GM23248 (cell line): ENCODE measurements around the gene SERPINA5. TPM values are rescaled to one million over a fixed set of nuclear protein-coding genes. Genes with fewer than 3 reads are reported as not detected.
A peak's percentile ranks its signal among the peaks of the same experiment; 100 is the strongest.

Experiments
- DNase-seq: peaks from one replicate; pipeline ENCODE4 v3.0.0-alpha.2; 2015
- H2AFZ ChIP-seq: fragments of 200-600 bp; sonication (generic); 2 replicates; pipeline ENCODE4 v1.6.1; 2016; ENCODE audit warnings: antibody characterized with exemption
- H3F3A ChIP-seq: fragments of 200-600 bp; sonication (generic); 2 replicates; pipeline ENCODE4 v1.6.1; 2016; ENCODE audit warnings: mild to moderate bottlenecking, antibody characterized with exemption, mixed run types; ENCODE audit not compliant: insufficient read depth
- H3K27ac ChIP-seq: fragments of 200-600 bp; sonication (generic); 2 replicates; pipeline ENCODE4 v1.5.1; 2016; ENCODE audit warnings: mild to moderate bottlenecking
- H3K27me3 ChIP-seq: fragments of 200-600 bp; sonication (generic); replicated peaks from 2 replicates; pipeline ENCODE4 v1.6.1; 2016; ENCODE audit warnings: mild to moderate bottlenecking; ENCODE audit not compliant: insufficient read depth
- H3K36me3 ChIP-seq: fragments of 200-600 bp; sonication (generic); 2 replicates; pipeline ENCODE4 v1.6.1; 2016; ENCODE audit warnings: low read depth, mild to moderate bottlenecking
- H3K4me1 ChIP-seq: fragments of 200-600 bp; sonication (generic); 2 replicates; pipeline ENCODE4 v1.6.1; 2016; ENCODE audit warnings: mild to moderate bottlenecking; ENCODE audit not compliant: insufficient read depth
- H3K4me2 ChIP-seq: fragments of 200-600 bp; sonication (generic); one replicate; pipeline ENCODE4 v1.6.1; 2016; ENCODE audit warnings: mild to moderate bottlenecking; ENCODE audit not compliant: unreplicated experiment
- H3K4me3 ChIP-seq: fragments of 200-600 bp; sonication (generic); 2 replicates; pipeline ENCODE4 v1.5.1; 2016; ENCODE audit warnings: mild to moderate bottlenecking
- H3K79me2 ChIP-seq: fragments of 200-600 bp; sonication (generic); 2 replicates; pipeline ENCODE4 v1.6.1; 2016; ENCODE audit warnings: mild to moderate bottlenecking; ENCODE audit not compliant: insufficient read depth
- H3K9ac ChIP-seq: fragments of 200-600 bp; sonication (generic); 2 replicates; pipeline ENCODE4 v1.6.1; 2016; ENCODE audit warnings: mild to moderate bottlenecking
- H3K9me2 ChIP-seq: fragments of 200-600 bp; sonication (generic); 2 replicates; pipeline ENCODE4 v1.6.1; 2016; ENCODE audit warnings: mixed run types, mild to moderate bottlenecking, moderate library complexity; ENCODE audit not compliant: insufficient read depth
- H3K9me3 ChIP-seq: fragments of 200-600 bp; sonication (generic); one replicate; pipeline ENCODE4 v1.6.1; 2017; ENCODE audit warnings: low read depth
- H4K20me1 ChIP-seq: fragments of 200-600 bp; sonication (generic); 2 replicates; pipeline ENCODE4 v1.6.0; 2016; ENCODE audit not compliant: insufficient read depth
- EZH2 ChIP-seq: fragments of 200-600 bp; sonication (generic); IDR thresholded peaks from 2 replicates; pipeline ENCODE4 v1.6.1; 2018; ENCODE audit warnings: antibody characterized with exemption, mild to moderate bottlenecking; ENCODE audit not compliant: insufficient read depth, poor library complexity, severe bottlenecking
- EZH2phosphoT487 ChIP-seq: fragments of 200-600 bp; sonication (generic); IDR thresholded peaks from 2 replicates; pipeline ENCODE4 v1.6.1; 2018; ENCODE audit warnings: antibody characterized with exemption, moderate library complexity, mild to moderate bottlenecking, low read depth; ENCODE audit not compliant: insufficient read depth
- WGBS, 2 experiments: methylation state at CpG; one replicate each; pipeline ENCODE4 v1.1.6; 2015 to 2017; ENCODE audit warnings: low lambda C conversion rate in 2 of 2, low coverage in 1 of 2; ENCODE audit errors: missing lambda C conversion rate in 2 of 2; 5-methylcytosine and 5-hydroxymethylcytosine counted together
- in situ Hi-C: fragments of 300-500 bp; cut with MboI; formaldehyde crosslinking; loops from 2 replicates; pipeline ENCODE4 v1.15.0; 2020
- polyA plus RNA-seq: library from polyadenylated mRNA; unstranded; fragments of >200 nt; fragmentation: Nextera tagmentation; extraction: Ambion mirVana; gene quantifications from 2 replicates; pipeline ENCODE4 v1.2.1, GENCODE V29; 2016
- total RNA-seq: library from RNA; depleted of rRNA; stranded (reverse); fragments of >200 nt; shearing (Covaris generic); gene quantifications from 2 replicates; pipeline ENCODE4 v1.2.3, GENCODE V29; 2014

Gene SERPINA5
- total and polyA plus RNA-seq, 2 experiments from 2014 or later: not detected

- no peak overlapping the region for H3K27ac ChIP-seq
- no peaks in the 10 kb centered on the region for H3K9me2 ChIP-seq
- H3K36me3 ChIP-seq: no peaks in the 10 kb centered on the region
- no peaks in the 10 kb centered on the region for H4K20me1 ChIP-seq
- H2AFZ ChIP-seq: no peak overlapping the region
- H3F3A ChIP-seq: no peaks in the 10 kb centered on the region
- TF ChIP-seq EZH2 (no peak), EZH2phosphoT487 (no peak)
- no peaks in the 10 kb centered on the region; the same call in 1 of the 2 replicates for H3K27me3 ChIP-seq
- H3K9ac ChIP-seq: no peak overlapping the region
- 86 to 88% methylated on average over 6 of the region's 6 CpGs for WGBS, 2 experiments
- H3K4me2 ChIP-seq: no peak overlapping the region
- no peak overlapping the region for H3K4me3 ChIP-seq
- H3K9me3 ChIP-seq: no peaks in the 10 kb centered on the region
- in situ Hi-C loops: no loop called here
- H3K4me1 ChIP-seq: peaks cover 7% of the 10 kb centered on the region
- no peak for DNase-seq
- no peaks in the 10 kb centered on the region for H3K79me2 ChIP-seq
Measured at GRCh38 chr14:94538070-94538740, 43.0 kb upstream of the SERPINA5 start.

- WGBS, 2 experiments: 79 to 80% methylated on average over 7 of the region's 7 CpGs
- no peak overlapping the region for H2AFZ ChIP-seq
- TF ChIP-seq EZH2phosphoT487 (no peak), EZH2 (no peak)
- no peaks in the 10 kb centered on the region; the same call in 1 of the 2 replicates for H3K27me3 ChIP-seq
- no peak overlapping the region for H3K4me2 ChIP-seq
- H4K20me1 ChIP-seq: no peaks in the 10 kb centered on the region
- H3K9ac ChIP-seq: no peak overlapping the region
- no peaks in the 10 kb centered on the region for H3F3A ChIP-seq
- H3K4me1 ChIP-seq: peaks cover 7% of the 10 kb centered on the region
- H3K27ac ChIP-seq: no peak overlapping the region
- no peak for DNase-seq
- no peaks in the 10 kb centered on the region for H3K79me2 ChIP-seq
- H3K4me3 ChIP-seq: no peak overlapping the region
- no peaks in the 10 kb centered on the region for H3K9me3 ChIP-seq
- H3K36me3 ChIP-seq: no peaks in the 10 kb centered on the region
- in situ Hi-C loops: no loop called here
- no peaks in the 10 kb centered on the region for H3K9me2 ChIP-seq
Measured at GRCh38 chr14:94539181-94539580, 42.0 kb upstream of the SERPINA5 start.

GRCh38 chr14:94540031-94540794 lies 41.0 kb upstream of the SERPINA5 start:
- no peak for TF ChIP-seq EZH2phosphoT487
- H4K20me1 ChIP-seq: no peaks in the 10 kb centered on the region
- no peak overlapping the region for H3K9ac ChIP-seq
- peaks cover 7% of the 10 kb centered on the region for H3K4me1 ChIP-seq
- H3K4me2 ChIP-seq: no peak overlapping the region
- H3K79me2 ChIP-seq: no peaks in the 10 kb centered on the region
- H3K4me3 ChIP-seq: no peak overlapping the region
- H3K27me3 ChIP-seq: no peaks in the 10 kb centered on the region
- H3K9me3 ChIP-seq: no peaks in the 10 kb centered on the region
- in situ Hi-C loops: no loop called here
- H3K9me2 ChIP-seq: no peaks in the 10 kb centered on the region
- H2AFZ ChIP-seq: no peak overlapping the region
- no peaks in the 10 kb centered on the region for H3F3A ChIP-seq
- H3K36me3 ChIP-seq: no peaks in the 10 kb centered on the region
- WGBS, 2 experiments: 62 to 65% methylated on average over 13 of the region's 13 CpGs
- no peak overlapping the region for H3K27ac ChIP-seq
- DNase-seq: peak; percentile 13

GRCh38 chr14:94541234-94541975 lies 39.8 kb upstream of the SERPINA5 start:
- H3K36me3 ChIP-seq: no peaks in the 10 kb centered on the region
- H3K4me1 ChIP-seq: peaks cover 7% of the 10 kb centered on the region
- no peaks in the 10 kb centered on the region for H4K20me1 ChIP-seq
- no peaks in the 10 kb centered on the region for H3F3A ChIP-seq
- no peak overlapping the region for H3K4me2 ChIP-seq
- H3K27ac ChIP-seq: no peak overlapping the region
- WGBS, 2 experiments: 90 to 91% methylated on average over 9 of the region's 9 CpGs
- no peaks in the 10 kb centered on the region for H3K27me3 ChIP-seq
- TF ChIP-seq EZH2 (no peak), EZH2phosphoT487 (no peak)
- no peaks in the 10 kb centered on the region for H3K79me2 ChIP-seq
- H3K9me2 ChIP-seq: no peaks in the 10 kb centered on the region
- no peak for DNase-seq
- H2AFZ ChIP-seq: no peak overlapping the region
- H3K4me3 ChIP-seq: no peak overlapping the region
- H3K9ac ChIP-seq: no peak overlapping the region
- H3K9me3 ChIP-seq: no peaks in the 10 kb centered on the region
- in situ Hi-C loops: no loop called here
